Peyer's patch (tissue), 4 donors: ENCODE data around the gene NEK3.

Experiments used
- POLR2A ChIP-seq, 2 donors: fragments of 450-650 bp; IDR thresholded peaks; one replicate each; pipeline ENCODE4 v1.5.1; 2017; ENCODE audit warnings: antibody characterized with exemption in 2 of 2, mild to moderate bottlenecking in 2 of 2, moderate library complexity in 2 of 2
- TF ChIP-seq, protein P1 (sequence below), 6 experiments: fragments of 450-650 bp in 4 of 6; fragments of 200-600 bp in 2 of 6; sonication (generic) in 1 of 6; IDR thresholded peaks; one replicate each; pipeline ENCODE4 v1.5.1; 2017 to 2019; ENCODE audit warnings: antibody characterized with exemption in 6 of 6, mild to moderate bottlenecking in 3 of 6, moderate library complexity in 1 of 6

GRCh38 chr13:52162279-52163101 is 3.1 kb upstream of the NEK3 start:
- TF ChIP-seq, protein P1, sequence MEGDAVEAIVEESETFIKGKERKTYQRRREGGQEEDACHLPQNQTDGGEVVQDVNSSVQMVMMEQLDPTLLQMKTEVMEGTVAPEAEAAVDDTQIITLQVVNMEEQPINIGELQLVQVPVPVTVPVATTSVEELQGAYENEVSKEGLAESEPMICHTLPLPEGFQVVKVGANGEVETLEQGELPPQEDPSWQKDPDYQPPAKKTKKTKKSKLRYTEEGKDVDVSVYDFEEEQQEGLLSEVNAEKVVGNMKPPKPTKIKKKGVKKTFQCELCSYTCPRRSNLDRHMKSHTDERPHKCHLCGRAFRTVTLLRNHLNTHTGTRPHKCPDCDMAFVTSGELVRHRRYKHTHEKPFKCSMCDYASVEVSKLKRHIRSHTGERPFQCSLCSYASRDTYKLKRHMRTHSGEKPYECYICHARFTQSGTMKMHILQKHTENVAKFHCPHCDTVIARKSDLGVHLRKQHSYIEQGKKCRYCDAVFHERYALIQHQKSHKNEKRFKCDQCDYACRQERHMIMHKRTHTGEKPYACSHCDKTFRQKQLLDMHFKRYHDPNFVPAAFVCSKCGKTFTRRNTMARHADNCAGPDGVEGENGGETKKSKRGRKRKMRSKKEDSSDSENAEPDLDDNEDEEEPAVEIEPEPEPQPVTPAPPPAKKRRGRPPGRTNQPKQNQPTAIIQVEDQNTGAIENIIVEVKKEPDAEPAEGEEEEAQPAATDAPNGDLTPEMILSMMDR (IDR thresholded peaks at IDR 0.05): no peak
- TF ChIP-seq POLR2A (IDR thresholded peaks at IDR 0.05): no peak
